Measurements from ENCODE around the gene DNAH6. TPM values are rescaled to one million over a fixed set of nuclear protein-coding genes. Genes with fewer than 3 reads are reported as not detected.

DNAH6 gene
- total RNA-seq, 2 donors from 2014 or later, result 0.24 to 0.30 TPM

GRCh38 chr2:84628486-84628885 is 112.2 kb downstream of the DNAH6 start:
- no peaks in the 10 kb centered on the region for H3K36me3 ChIP-seq
- no peak for DNase-seq (ENCODE audit: low spot score)
- no peaks in the 10 kb centered on the region for H3K4me1 ChIP-seq
- H3K27ac ChIP-seq, result no peak overlapping the region
- TF ChIP-seq, protein P1, sequence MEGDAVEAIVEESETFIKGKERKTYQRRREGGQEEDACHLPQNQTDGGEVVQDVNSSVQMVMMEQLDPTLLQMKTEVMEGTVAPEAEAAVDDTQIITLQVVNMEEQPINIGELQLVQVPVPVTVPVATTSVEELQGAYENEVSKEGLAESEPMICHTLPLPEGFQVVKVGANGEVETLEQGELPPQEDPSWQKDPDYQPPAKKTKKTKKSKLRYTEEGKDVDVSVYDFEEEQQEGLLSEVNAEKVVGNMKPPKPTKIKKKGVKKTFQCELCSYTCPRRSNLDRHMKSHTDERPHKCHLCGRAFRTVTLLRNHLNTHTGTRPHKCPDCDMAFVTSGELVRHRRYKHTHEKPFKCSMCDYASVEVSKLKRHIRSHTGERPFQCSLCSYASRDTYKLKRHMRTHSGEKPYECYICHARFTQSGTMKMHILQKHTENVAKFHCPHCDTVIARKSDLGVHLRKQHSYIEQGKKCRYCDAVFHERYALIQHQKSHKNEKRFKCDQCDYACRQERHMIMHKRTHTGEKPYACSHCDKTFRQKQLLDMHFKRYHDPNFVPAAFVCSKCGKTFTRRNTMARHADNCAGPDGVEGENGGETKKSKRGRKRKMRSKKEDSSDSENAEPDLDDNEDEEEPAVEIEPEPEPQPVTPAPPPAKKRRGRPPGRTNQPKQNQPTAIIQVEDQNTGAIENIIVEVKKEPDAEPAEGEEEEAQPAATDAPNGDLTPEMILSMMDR (IDR thresholded peaks at IDR 0.05), result no peak
- H3K4me3 ChIP-seq, result no peak overlapping the region
- no peaks in the 10 kb centered on the region for H3K27me3 ChIP-seq
- no peaks in the 10 kb centered on the region for H3K9me3 ChIP-seq

DNA sequence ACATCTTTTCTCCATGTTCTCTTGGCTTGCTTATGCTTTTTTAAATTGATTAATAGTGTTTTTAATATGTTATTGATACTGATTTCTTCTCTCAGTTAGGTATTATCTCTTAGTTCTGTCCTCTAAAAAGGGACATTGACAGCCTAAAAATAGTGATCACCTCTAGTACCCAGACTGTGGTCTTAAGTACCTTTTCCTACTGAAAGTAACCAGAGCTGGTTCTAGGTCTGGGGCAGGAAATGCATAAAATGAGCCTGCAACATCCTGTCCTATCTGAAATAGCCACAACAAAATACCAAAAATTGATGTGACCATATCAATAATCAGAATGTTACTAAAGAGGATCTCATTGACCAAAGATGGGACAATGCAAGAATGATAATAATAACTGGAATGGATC is 113.3 kb downstream of the DNAH6 start:
- H3K9me3 ChIP-seq, result no peaks in the 10 kb centered on the region
- no peak overlapping the region for H3K27ac ChIP-seq
- no peaks in the 10 kb centered on the region for H3K27me3 ChIP-seq
- no peaks in the 10 kb centered on the region for H3K36me3 ChIP-seq
- no peaks in the 10 kb centered on the region for H3K4me1 ChIP-seq
- no peak for DNase-seq (ENCODE audit: low spot score)
- H3K4me3 ChIP-seq, result no peak overlapping the region
- TF ChIP-seq, protein P1 (IDR thresholded peaks at IDR 0.05), result no peak

DNA sequence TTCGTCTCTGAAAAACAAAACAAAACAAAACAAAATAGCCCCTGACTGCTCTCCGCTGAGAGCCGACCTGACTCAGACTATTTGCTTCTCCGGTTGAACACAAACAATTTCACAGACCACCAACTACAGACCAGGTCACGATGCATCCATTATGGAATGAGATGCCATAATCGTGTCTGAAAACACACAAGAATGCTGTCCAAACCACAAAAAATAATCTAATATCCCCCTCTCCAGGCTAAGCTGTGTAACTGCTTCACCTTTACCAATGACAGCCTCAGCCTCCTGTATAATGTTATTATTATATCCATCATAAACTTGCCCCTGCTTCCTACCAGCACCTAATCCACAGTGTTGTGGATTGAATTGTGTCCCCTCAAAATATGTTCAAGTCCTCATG is 114.7 kb downstream of the DNAH6 start:
- TF ChIP-seq, protein P1 (IDR thresholded peaks at IDR 0.05), result peak; percentile 25 to 67

GRCh38 chr2:84631985-84632384 is 115.7 kb downstream of the DNAH6 start:
- Histone ChIP-seq H3K27ac (no peak overlapping the region), H3K27me3 (no peaks in the 10 kb centered on the region), H3K4me1 (no peaks in the 10 kb centered on the region), H3K4me3 (no peak overlapping the region), H3K36me3 (no peaks in the 10 kb centered on the region), H3K9me3 (no peaks in the 10 kb centered on the region)
- DNase-seq (ENCODE audit: low spot score), result no peak
- TF ChIP-seq, protein P1 (IDR thresholded peaks at IDR 0.05), result no peak

More for the DNA sequence above, 114.7 kb downstream of the DNAH6 start:
- H3K4me3 ChIP-seq, result no peak overlapping the region
- DNase-seq (ENCODE audit: low spot score), result no peak
- no peak overlapping the region for H3K27ac ChIP-seq
- H3K9me3 ChIP-seq, result no peaks in the 10 kb centered on the region
- no peaks in the 10 kb centered on the region for H3K4me1 ChIP-seq
- H3K27me3 ChIP-seq, result no peaks in the 10 kb centered on the region
- H3K36me3 ChIP-seq, result no peaks in the 10 kb centered on the region

- H3K36me3 ChIP-seq, result no peaks in the 10 kb centered on the region
- H3K9me3 ChIP-seq, result no peaks in the 10 kb centered on the region
- TF ChIP-seq, protein P1 (IDR thresholded peaks at IDR 0.05), result no peak
- H3K4me1 ChIP-seq, result no peaks in the 10 kb centered on the region
- no peak overlapping the region for H3K27ac ChIP-seq
- no peak for DNase-seq (ENCODE audit: low spot score)
- no peaks in the 10 kb centered on the region for H3K27me3 ChIP-seq
- no peak overlapping the region for H3K4me3 ChIP-seq
These were observed 120.0 kb downstream of the DNAH6 start for GRCh38 chr2:84636080-84636971.
